Measurements from ENCODE around the gene GLI3.

GLI3 gene

GRCh38 chr7:42083284-42083683 lies 153.7 kb downstream of the GLI3 start:
- DNase-seq (ENCODE audit: low read depth in 1 of 2, low spot score in 1 of 2) = no peak

- no peak for DNase-seq (ENCODE audit: low read depth in 1 of 2, low spot score in 1 of 2)
Observed at GRCh38 chr7:42082144-42082543, 154.9 kb downstream of the GLI3 start.

- no peak for DNase-seq (ENCODE audit: low read depth in 1 of 2, low spot score in 1 of 2)
Observed at GRCh38 chr7:42081671-42082070, 155.3 kb downstream of the GLI3 start.

GRCh38 chr7:42080841-42081586 lies 156.0 kb downstream of the GLI3 start:
- no peak for DNase-seq (ENCODE audit: low read depth in 1 of 2, low spot score in 1 of 2)

GRCh38 chr7:42077271-42078135 lies 159.5 kb downstream of the GLI3 start:
- no peak for DNase-seq (ENCODE audit: low read depth in 1 of 2, low spot score in 1 of 2)

- DNase-seq (ENCODE audit: low read depth in 1 of 2, low spot score in 1 of 2) = no peak
Observed at GRCh38 chr7:42076870-42077269, 160.1 kb downstream of the GLI3 start.

GRCh38 chr7:42075418-42075817 lies 161.6 kb downstream of the GLI3 start:
- no peak for DNase-seq (ENCODE audit: low read depth in 1 of 2, low spot score in 1 of 2)

GRCh38 chr7:42074076-42074475 lies 162.9 kb downstream of the GLI3 start:
- no peak for DNase-seq (ENCODE audit: low read depth in 1 of 2, low spot score in 1 of 2)

- DNase-seq (ENCODE audit: low read depth in 1 of 2, low spot score in 1 of 2) = no peak
Observed at GRCh38 chr7:42071372-42072261, 165.4 kb downstream of the GLI3 start.

GRCh38 chr7:42070068-42070467 lies 166.9 kb downstream of the GLI3 start:
- no peak for DNase-seq (ENCODE audit: low read depth in 1 of 2, low spot score in 1 of 2)

GRCh38 chr7:42069590-42069989 lies 167.4 kb downstream of the GLI3 start:
- DNase-seq (ENCODE audit: low read depth in 1 of 2, low spot score in 1 of 2) = no peak

- no peak for DNase-seq (ENCODE audit: low read depth in 1 of 2, low spot score in 1 of 2)
Observed at GRCh38 chr7:42068554-42069280, 168.3 kb downstream of the GLI3 start.

GRCh38 chr7:42065942-42066341 lies 171.1 kb downstream of the GLI3 start:
- DNase-seq (ENCODE audit: low read depth in 1 of 2, low spot score in 1 of 2) = no peak

GRCh38 chr7:42065015-42065414 lies 172.0 kb downstream of the GLI3 start:
- DNase-seq (ENCODE audit: low read depth in 1 of 2, low spot score in 1 of 2) = no peak

GRCh38 chr7:42064534-42064933 lies 172.5 kb downstream of the GLI3 start:
- no peak for DNase-seq (ENCODE audit: low read depth in 1 of 2, low spot score in 1 of 2)

GRCh38 chr7:42059275-42059674 lies 177.7 kb downstream of the GLI3 start:
- DNase-seq (ENCODE audit: low read depth in 1 of 2, low spot score in 1 of 2) = no peak

- no peak for DNase-seq (ENCODE audit: low read depth in 1 of 2, low spot score in 1 of 2)
Observed at GRCh38 chr7:42057331-42057730, 179.7 kb downstream of the GLI3 start.

- no peak for DNase-seq (ENCODE audit: low read depth in 1 of 2, low spot score in 1 of 2)
Observed at GRCh38 chr7:42055171-42055570, 181.8 kb downstream of the GLI3 start.

- DNase-seq (ENCODE audit: low read depth in 1 of 2, low spot score in 1 of 2) = no peak
Observed at GRCh38 chr7:42053834-42054233, 183.2 kb downstream of the GLI3 start.

GRCh38 chr7:42049761-42050160 lies 187.2 kb downstream of the GLI3 start:
- no peak for DNase-seq (ENCODE audit: low read depth in 1 of 2, low spot score in 1 of 2)

- no peak for DNase-seq (ENCODE audit: low read depth in 1 of 2, low spot score in 1 of 2)
Observed at GRCh38 chr7:42046483-42046882, 190.5 kb downstream of the GLI3 start.

All from stimulated activated CD4-positive, alpha-beta T cell treated with anti-CD3 and anti-CD28 coated beads, Interleukin-15, amount 100 ng/mL, for 1 hour (primary cell).